Measurements from ENCODE around the gene ADAM15.

Gene ADAM15

GRCh38 chr1:155050560-155051341 lies at the start of gene ADAM15:
Gene ADAM15 (plus strand): TSS chr1:155051316. CDS start chr1:155051387, 71 bp downstream.
- DNase-seq (ENCODE audit: low read depth in 2 of 2) = peak; percentile 56 to 66

- DNase-seq (ENCODE audit: low read depth in 2 of 2) = no peak
Observed at GRCh38 chr1:155001425-155001674, 49.8 kb upstream of the ADAM15 start.

GRCh38 chr1:155001675-155002463 lies 49.2 kb upstream of the ADAM15 start:
- DNase-seq (ENCODE audit: low read depth in 2 of 2) = peak; percentile 95 to 98

- no peak for DNase-seq (ENCODE audit: low read depth in 2 of 2)
Observed at GRCh38 chr1:155002464-155003226, 48.5 kb upstream of the ADAM15 start, which contains the start of gene ZBTB7B. Gene ZBTB7B (plus strand): TSS chr1:155002802. CDS start chr1:155014661, 11,859 bp downstream.

- no peak for DNase-seq (ENCODE audit: low read depth in 2 of 2)
Observed at GRCh38 chr1:155003227-155003765, 47.8 kb upstream of the ADAM15 start.

GRCh38 chr1:155003766-155004351 lies 47.3 kb upstream of the ADAM15 start:
- no peak for DNase-seq (ENCODE audit: low read depth in 2 of 2)

GRCh38 chr1:155004352-155005075 lies 46.6 kb upstream of the ADAM15 start:
- DNase-seq (ENCODE audit: low read depth in 2 of 2) = no peak

- DNase-seq (ENCODE audit: low read depth in 2 of 2) = no peak
Observed at GRCh38 chr1:155005076-155006011, 45.8 kb upstream of the ADAM15 start.

GRCh38 chr1:155006601-155007101 lies 44.5 kb upstream of the ADAM15 start:
- DNase-seq (ENCODE audit: low read depth in 2 of 2) = no peak

- no peak for DNase-seq (ENCODE audit: low read depth in 2 of 2)
Observed at GRCh38 chr1:155007251-155007828, 43.8 kb upstream of the ADAM15 start.

- no peak for DNase-seq (ENCODE audit: low read depth in 2 of 2)
Observed at GRCh38 chr1:155008015-155008941, 42.8 kb upstream of the ADAM15 start.

- no peak for DNase-seq (ENCODE audit: low read depth in 2 of 2)
Observed at GRCh38 chr1:155009221-155009711, 41.9 kb upstream of the ADAM15 start.

- DNase-seq (ENCODE audit: low read depth in 2 of 2) = no peak
Observed at GRCh38 chr1:155009742-155010141, 41.4 kb upstream of the ADAM15 start.

GRCh38 chr1:155010211-155010918 lies 40.8 kb upstream of the ADAM15 start:
- no peak for DNase-seq (ENCODE audit: low read depth in 2 of 2)

- no peak for DNase-seq (ENCODE audit: low read depth in 2 of 2)
Observed at GRCh38 chr1:155011004-155011416, 40.1 kb upstream of the ADAM15 start.

- DNase-seq (ENCODE audit: low read depth in 2 of 2) = no peak
Observed at GRCh38 chr1:155011437-155012025, 39.6 kb upstream of the ADAM15 start.

- no peak for DNase-seq (ENCODE audit: low read depth in 2 of 2)
Observed at GRCh38 chr1:155012026-155012546, 39.0 kb upstream of the ADAM15 start.
